CD4-positive, alpha-beta T cell (primary cell): Measurements from ENCODE around the gene SYNJ1. TPM values are rescaled to one million over a fixed set of nuclear protein-coding genes. Genes with fewer than 3 reads are reported as not detected.

ENCODE experiments used
- ATAC-seq: fragments of 200-7000 bp; cut with Tn5 transposase; one replicate; pipeline ENCODE4 v1.10.0; 2022; ENCODE audit warnings: mild to moderate bottlenecking; ENCODE audit not compliant: poor library complexity
- CTCF ChIA-PET: fragments of 350-600 bp; sonication (Branson Sonifier 250); formaldehyde crosslinking; loops from one replicate; lab custom pipeline; 2021; ENCODE audit warnings: antibody characterized with exemption, inconsistent platforms; lab: Charles Lee
- POLR2A ChIA-PET: fragments of 350-600 bp; sonication (Branson Sonifier 250); formaldehyde crosslinking; loops from one replicate; lab custom pipeline; 2021; ENCODE audit warnings: antibody characterized with exemption, inconsistent platforms; lab: Charles Lee
- DNase-seq, 14 experiments: peaks; one replicate each; pipeline ENCODE4 v3.0.0-alpha.2; 2013 to 2020; ENCODE audit warnings: mixed read lengths in 2 of 14
- H3K27ac ChIP-seq, 2 donors: one replicate each; pipeline versions ENCODE4 v1.5.1 to v1.7.0; 2013; ENCODE audit warnings: low read length in 2 of 2, low read depth in 1 of 2, mild to moderate bottlenecking in 1 of 2
- H3K27me3 ChIP-seq, 2 experiments: 1 replicate in 1 of 2; 2 replicates in 1 of 2; pipeline versions ENCODE4 v1.6.1 to v1.7.0; 2013; ENCODE audit warnings: low read length in 2 of 2, control low read depth in 1 of 2, mild to moderate bottlenecking in 1 of 2, moderate library complexity in 1 of 2; ENCODE audit not compliant: insufficient read depth in 2 of 2, control insufficient read depth in 1 of 2
- H3K36me3 ChIP-seq: one replicate; pipeline ENCODE4 v1.6.1; 2013; ENCODE audit warnings: low read length, control low read depth; ENCODE audit not compliant: insufficient read depth
- H3K4me1 ChIP-seq: one replicate; pipeline ENCODE4 v1.6.1; 2013; ENCODE audit warnings: low read length, control low read depth; ENCODE audit not compliant: insufficient read depth
- H3K4me3 ChIP-seq: one replicate; pipeline ENCODE4 v1.5.1; 2013; ENCODE audit warnings: mild to moderate bottlenecking, low read length, moderate library complexity
- H3K9me3 ChIP-seq, 2 experiments: 1 replicate in 1 of 2; 2 replicates in 1 of 2; pipeline versions ENCODE4 v1.6.1 to v1.7.0; 2013; ENCODE audit warnings: low read length in 2 of 2, mild to moderate bottlenecking in 2 of 2, control low read depth in 1 of 2, moderate library complexity in 1 of 2; ENCODE audit not compliant: control insufficient read depth in 1 of 2, insufficient read depth in 1 of 2
- H3K27ac Mint-ChIP-seq: one replicate; pipeline ENCODE4 v1.8.0; 2020; ENCODE audit warnings: mixed read lengths
- H3K27me3 Mint-ChIP-seq: one replicate; pipeline ENCODE4 v1.8.0; 2021; ENCODE audit warnings: mixed read lengths
- H3K36me3 Mint-ChIP-seq: one replicate; pipeline ENCODE4 v1.8.0; 2021; ENCODE audit warnings: low read depth, mixed read lengths
- H3K4me1 Mint-ChIP-seq: one replicate; pipeline ENCODE4 v1.8.0; 2021; ENCODE audit warnings: low read depth, mixed read lengths
- H3K4me3 Mint-ChIP-seq: one replicate; pipeline ENCODE4 v1.8.0; 2020; ENCODE audit warnings: mild to moderate bottlenecking, mixed read lengths
- H3K9me3 Mint-ChIP-seq: one replicate; pipeline ENCODE4 v1.8.0; 2020; ENCODE audit warnings: mixed read lengths
- intact Hi-C, 2 experiments: fragments of 100-400 bp; cut with DNase I in 1 of 2; cut with micrococcal nuclease in 1 of 2; formaldehyde crosslinking; loops; one replicate each; pipeline versions ENCODE4 v1.15.1 to v1.9.0; 2023 to 2025; cut with DNase I, micrococcal nuclease
- total RNA-seq, 174 experiments: library from RNA in 2 of 174; stranded (reverse) in 2 of 174; gene quantifications; one replicate each; pipeline ENCODE4 v1.2.3 and lab custom pipeline; 2021 to 2026
- TF ChIP-seq, protein P1 (sequence below): fragments of 200-600 bp; IDR thresholded peaks from one replicate; pipeline ENCODE4 v1.8.0; 2022; ENCODE audit warnings: antibody characterized with exemption, mild to moderate bottlenecking

The SYNJ1 gene
- total RNA-seq, 2 experiments from 2014 or later, result 14.3 to 15.6 TPM

DNA sequence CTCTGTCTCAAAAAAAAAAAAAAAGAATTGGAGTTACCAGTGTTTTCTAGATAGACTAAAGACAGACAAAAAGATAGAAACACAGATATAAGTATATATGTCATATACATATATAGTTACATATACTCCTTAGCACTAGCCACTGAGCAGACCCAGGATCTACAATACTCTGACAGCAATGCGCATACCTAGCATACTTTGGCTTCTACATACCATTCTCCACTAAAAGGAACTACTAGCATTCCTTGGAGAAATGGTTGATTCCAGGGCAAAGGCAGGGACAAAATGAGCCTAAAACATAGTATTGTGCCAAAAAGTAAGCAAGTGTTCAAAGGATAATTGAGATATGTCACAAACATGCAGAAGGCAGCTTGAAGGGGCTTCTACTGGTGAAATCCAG is 22.7 kb downstream of the SYNJ1 start:
- POLR2A ChIA-PET, result no interaction called here
- no peaks in the 10 kb centered on the region for H3K9me3 Mint-ChIP-seq
- no peak for ATAC-seq
- peaks cover 47% of the 10 kb centered on the region for H3K4me1 Mint-ChIP-seq
- Histone ChIP-seq H3K4me3 (no peak overlapping the region), H3K9me3 (no peaks in the 10 kb centered on the region), H3K4me1 (peaks cover 7% of the 10 kb centered on the region), H3K27me3 (no peaks in the 10 kb centered on the region), H3K27ac (no peak overlapping the region), H3K36me3 (no peaks in the 10 kb centered on the region)
- intact Hi-C loops, result no loop called here
- H3K27me3 Mint-ChIP-seq, result no peaks in the 10 kb centered on the region
- H3K4me3 Mint-ChIP-seq, result no peak overlapping the region
- CTCF ChIA-PET, result no interaction called here
- no peak overlapping the region for H3K27ac Mint-ChIP-seq
- H3K36me3 Mint-ChIP-seq, result peaks cover 33% of the 10 kb centered on the region
- TF ChIP-seq, protein P1, sequence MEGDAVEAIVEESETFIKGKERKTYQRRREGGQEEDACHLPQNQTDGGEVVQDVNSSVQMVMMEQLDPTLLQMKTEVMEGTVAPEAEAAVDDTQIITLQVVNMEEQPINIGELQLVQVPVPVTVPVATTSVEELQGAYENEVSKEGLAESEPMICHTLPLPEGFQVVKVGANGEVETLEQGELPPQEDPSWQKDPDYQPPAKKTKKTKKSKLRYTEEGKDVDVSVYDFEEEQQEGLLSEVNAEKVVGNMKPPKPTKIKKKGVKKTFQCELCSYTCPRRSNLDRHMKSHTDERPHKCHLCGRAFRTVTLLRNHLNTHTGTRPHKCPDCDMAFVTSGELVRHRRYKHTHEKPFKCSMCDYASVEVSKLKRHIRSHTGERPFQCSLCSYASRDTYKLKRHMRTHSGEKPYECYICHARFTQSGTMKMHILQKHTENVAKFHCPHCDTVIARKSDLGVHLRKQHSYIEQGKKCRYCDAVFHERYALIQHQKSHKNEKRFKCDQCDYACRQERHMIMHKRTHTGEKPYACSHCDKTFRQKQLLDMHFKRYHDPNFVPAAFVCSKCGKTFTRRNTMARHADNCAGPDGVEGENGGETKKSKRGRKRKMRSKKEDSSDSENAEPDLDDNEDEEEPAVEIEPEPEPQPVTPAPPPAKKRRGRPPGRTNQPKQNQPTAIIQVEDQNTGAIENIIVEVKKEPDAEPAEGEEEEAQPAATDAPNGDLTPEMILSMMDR, result no peak
- DNase-seq, result no peak

DNA sequence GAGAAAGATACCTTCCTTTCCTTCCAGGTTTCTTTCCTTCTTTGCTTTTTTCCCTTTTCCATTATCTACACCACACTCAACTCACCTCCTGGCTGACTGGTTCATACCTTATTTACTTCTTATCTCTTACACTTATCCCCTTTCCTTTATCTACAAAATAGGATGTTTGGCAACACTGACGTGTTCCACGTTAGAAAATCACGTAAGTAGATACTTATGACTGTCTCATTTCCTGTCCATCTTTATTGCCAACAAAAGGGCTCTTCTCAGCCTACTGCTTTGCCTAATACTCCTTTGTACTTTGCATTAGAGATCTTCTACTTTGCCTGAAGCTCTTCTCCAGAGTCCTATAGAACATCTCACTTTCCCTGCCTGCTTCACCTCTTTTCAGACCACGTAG is 25.1 kb downstream of the SYNJ1 start:
- no peak overlapping the region for H3K4me3 Mint-ChIP-seq
- H3K36me3 Mint-ChIP-seq, result peaks cover 51% of the 10 kb centered on the region

DNA sequence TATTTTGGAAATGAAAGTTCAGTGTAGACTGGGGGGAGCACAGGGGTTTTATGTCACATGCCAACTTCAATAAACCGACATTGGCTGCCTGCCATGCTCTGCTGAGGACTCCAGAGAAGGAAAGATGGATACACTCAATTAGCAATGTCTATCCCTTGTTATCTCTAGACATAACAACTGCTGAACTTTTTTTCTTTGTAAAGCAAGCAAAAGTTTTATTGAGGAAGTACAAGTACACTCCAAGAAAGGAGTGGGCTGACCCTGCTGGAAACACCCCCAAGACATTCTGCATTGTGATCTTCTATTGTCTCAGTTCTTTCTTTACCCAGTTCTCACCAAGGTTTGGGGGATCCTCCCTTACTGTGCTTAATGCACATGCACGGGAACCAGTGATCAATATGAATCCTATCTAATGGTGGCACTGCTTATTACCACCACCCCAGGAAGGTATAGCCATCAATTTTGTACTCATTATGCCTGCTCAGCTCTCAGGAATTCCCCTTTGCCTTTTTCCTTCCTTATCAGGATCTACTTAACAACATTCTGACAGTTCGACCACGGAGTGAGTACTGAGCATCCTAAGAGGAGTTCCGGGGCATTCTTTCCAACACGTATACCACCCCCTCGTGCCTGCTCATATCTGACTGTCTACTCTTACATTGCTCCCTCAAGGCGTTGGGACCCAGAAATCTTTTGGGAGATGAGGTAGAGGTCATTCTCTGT is 28.7 kb downstream of the SYNJ1 start:
- Histone ChIP-seq H3K4me3 (no peak overlapping the region), H3K36me3 (peaks cover 20% of the 10 kb centered on the region), H3K4me1 (no peaks in the 10 kb centered on the region), H3K27ac (no peak overlapping the region), H3K9me3 (no peaks in the 10 kb centered on the region), H3K27me3 (no peaks in the 10 kb centered on the region)
- no peak overlapping the region for H3K27ac Mint-ChIP-seq
- CTCF ChIA-PET, result no interaction called here
- H3K4me3 Mint-ChIP-seq, result no peak overlapping the region
- POLR2A ChIA-PET, result no interaction called here
- H3K4me1 Mint-ChIP-seq, result peaks cover 20% of the 10 kb centered on the region
- TF ChIP-seq, protein P1, result no peak
- H3K9me3 Mint-ChIP-seq, result no peaks in the 10 kb centered on the region
- ATAC-seq, result no peak
- H3K36me3 Mint-ChIP-seq, result peaks cover 65% of the 10 kb centered on the region
- H3K27me3 Mint-ChIP-seq, result no peaks in the 10 kb centered on the region
- intact Hi-C loops, result no loop called here
- DNase-seq, result no peak

More for the DNA sequence above, 25.1 kb downstream of the SYNJ1 start:
- intact Hi-C loops, result no loop called here
- no peak overlapping the region for H3K27ac Mint-ChIP-seq
- TF ChIP-seq, protein P1, result no peak
- CTCF ChIA-PET, result no interaction called here
- H3K27me3 Mint-ChIP-seq, result no peaks in the 10 kb centered on the region
- Histone ChIP-seq H3K27me3 (no peaks in the 10 kb centered on the region), H3K4me3 (no peak overlapping the region), H3K27ac (no peak overlapping the region), H3K36me3 (peaks cover 17% of the 10 kb centered on the region), H3K9me3 (no peaks in the 10 kb centered on the region), H3K4me1 (peaks cover 7% of the 10 kb centered on the region)
- no peak for ATAC-seq
- POLR2A ChIA-PET, result no interaction called here
- DNase-seq, result peak in 1 of 14 experiments; percentile 2
- H3K9me3 Mint-ChIP-seq, result no peaks in the 10 kb centered on the region
- H3K4me1 Mint-ChIP-seq, result peaks cover 38% of the 10 kb centered on the region
